Kidney capillary endothelial cell (primary cell): ENCODE results near the gene SERPINA1.

Experiments
- DNase-seq: peaks from one replicate; pipeline ENCODE4 v3.0.0-alpha.2; 2018; ENCODE audit warnings: low spot score

SERPINA1 gene

GRCh38 chr14:94397289-94398181, 9.1 kb upstream of the SERPINA1 start:
- no peak for DNase-seq

- no peak for DNase-seq
These were observed 8.3 kb upstream of the SERPINA1 start for GRCh38 chr14:94396628-94397225.

- DNase-seq: no peak
These were observed 7.6 kb upstream of the SERPINA1 start for GRCh38 chr14:94395888-94396574.

- no peak for DNase-seq
These were observed 7.0 kb upstream of the SERPINA1 start for GRCh38 chr14:94395282-94395887.

GRCh38 chr14:94394581-94395207, 6.3 kb upstream of the SERPINA1 start:
- no peak for DNase-seq

GRCh38 chr14:94394025-94394493, 5.7 kb upstream of the SERPINA1 start:
- DNase-seq: no peak

- DNase-seq: no peak
These were observed 5.1 kb upstream of the SERPINA1 start for GRCh38 chr14:94393474-94393873.

- DNase-seq: no peak
These were observed 4.1 kb upstream of the SERPINA1 start for GRCh38 chr14:94392510-94392935.

GRCh38 chr14:94391281-94391975, 3.0 kb upstream of the SERPINA1 start:
- no peak for DNase-seq

- DNase-seq: no peak
These were observed 2.1 kb upstream of the SERPINA1 start for GRCh38 chr14:94390372-94391086.

- DNase-seq: no peak
These were observed 1.4 kb upstream of the SERPINA1 start for GRCh38 chr14:94389731-94390371.

GRCh38 chr14:94389104-94389469, 685 bp upstream of the SERPINA1 start:
- no peak for DNase-seq

GRCh38 chr14:94388027-94388383, 397 bp downstream of the SERPINA1 start:
- no peak for DNase-seq

GRCh38 chr14:94387051-94388026, 1.1 kb downstream of the SERPINA1 start:
- no peak for DNase-seq

- DNase-seq: no peak
These were observed 2.0 kb downstream of the SERPINA1 start for GRCh38 chr14:94386085-94387031.

- DNase-seq: no peak
These were observed 2.8 kb downstream of the SERPINA1 start for GRCh38 chr14:94385553-94386057.

- DNase-seq: no peak
These were observed 4.1 kb downstream of the SERPINA1 start for GRCh38 chr14:94384342-94384741.

- DNase-seq: no peak
These were observed 4.6 kb downstream of the SERPINA1 start for GRCh38 chr14:94383777-94384176.
